ENCODE measurements around the gene KCNJ16.

KCNJ16 gene

DNA sequence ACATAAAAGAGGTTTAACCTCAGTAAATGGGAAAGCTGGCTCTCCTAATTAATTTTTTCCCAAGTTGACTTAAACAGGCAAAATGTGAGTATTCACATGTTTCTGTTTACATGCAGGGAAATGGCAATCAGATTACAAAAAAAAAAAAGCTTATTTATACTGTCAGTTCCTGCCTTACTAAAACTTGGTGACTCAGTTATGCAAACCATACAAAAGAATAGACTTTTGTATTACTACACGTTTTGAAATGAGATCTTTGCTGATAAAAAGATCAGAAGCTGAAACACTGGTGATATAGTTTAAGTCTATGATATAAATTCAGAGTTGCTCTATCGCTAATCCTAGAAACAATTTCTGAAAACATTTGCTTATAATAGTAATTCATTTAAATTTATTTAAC lies 85.0 kb downstream of the KCNJ16 start:
- H3K79me2 ChIP-seq (ENCODE audit: low read length), result no peaks in the 10 kb centered on the region
- no peaks in the 10 kb centered on the region for H4K20me1 ChIP-seq (ENCODE audit: insufficient read depth, low read length)

DNA sequence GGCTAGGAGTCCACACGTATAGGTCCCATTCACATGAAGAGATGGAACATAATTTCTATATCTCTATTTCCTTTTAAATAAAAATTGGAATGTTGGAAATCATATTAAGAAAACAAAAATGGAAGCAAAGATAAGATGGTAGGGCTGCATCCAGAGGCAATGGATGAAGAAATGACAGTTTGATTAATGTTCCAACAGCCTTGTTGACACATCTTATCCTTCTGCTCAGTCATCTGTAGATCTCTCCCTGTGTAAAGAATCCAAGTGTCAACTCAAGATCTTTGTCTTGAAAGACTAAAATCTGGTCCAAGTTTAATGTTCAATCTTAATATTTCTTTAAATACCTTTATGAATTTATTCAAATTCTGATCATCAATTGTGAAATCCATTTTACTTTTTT lies 86.5 kb downstream of the KCNJ16 start:
- H3K4me2 ChIP-seq (ENCODE audit: low read length), result no peak overlapping the region
- H3K4me1 ChIP-seq (ENCODE audit: low read length), result no peaks in the 10 kb centered on the region
- no peak overlapping the region for H3K27ac ChIP-seq (ENCODE audit: low read length)
- no peak overlapping the region for H3K4me3 ChIP-seq (ENCODE audit: low read length)
- no peaks in the 10 kb centered on the region for H4K20me1 ChIP-seq (ENCODE audit: insufficient read depth, low read length)
- H2AFZ ChIP-seq (ENCODE audit: low read depth, low read length), result no peak overlapping the region
- TF ChIP-seq, protein P1, sequence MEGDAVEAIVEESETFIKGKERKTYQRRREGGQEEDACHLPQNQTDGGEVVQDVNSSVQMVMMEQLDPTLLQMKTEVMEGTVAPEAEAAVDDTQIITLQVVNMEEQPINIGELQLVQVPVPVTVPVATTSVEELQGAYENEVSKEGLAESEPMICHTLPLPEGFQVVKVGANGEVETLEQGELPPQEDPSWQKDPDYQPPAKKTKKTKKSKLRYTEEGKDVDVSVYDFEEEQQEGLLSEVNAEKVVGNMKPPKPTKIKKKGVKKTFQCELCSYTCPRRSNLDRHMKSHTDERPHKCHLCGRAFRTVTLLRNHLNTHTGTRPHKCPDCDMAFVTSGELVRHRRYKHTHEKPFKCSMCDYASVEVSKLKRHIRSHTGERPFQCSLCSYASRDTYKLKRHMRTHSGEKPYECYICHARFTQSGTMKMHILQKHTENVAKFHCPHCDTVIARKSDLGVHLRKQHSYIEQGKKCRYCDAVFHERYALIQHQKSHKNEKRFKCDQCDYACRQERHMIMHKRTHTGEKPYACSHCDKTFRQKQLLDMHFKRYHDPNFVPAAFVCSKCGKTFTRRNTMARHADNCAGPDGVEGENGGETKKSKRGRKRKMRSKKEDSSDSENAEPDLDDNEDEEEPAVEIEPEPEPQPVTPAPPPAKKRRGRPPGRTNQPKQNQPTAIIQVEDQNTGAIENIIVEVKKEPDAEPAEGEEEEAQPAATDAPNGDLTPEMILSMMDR (IDR thresholded peaks at IDR 0.05; ENCODE audit: low read depth, low read length), result no peak
- TF ChIP-seq EZH2phosphoT487 (IDR thresholded peaks at IDR 0.05; ENCODE audit: low read depth), result no peak
- no peaks in the 10 kb centered on the region for H3K36me3 ChIP-seq (replicated peaks; ENCODE audit: low read depth, low read length)
- no peaks in the 10 kb centered on the region for H3K79me2 ChIP-seq (ENCODE audit: low read length)
- no peaks in the 10 kb centered on the region for H3K27me3 ChIP-seq (ENCODE audit: low read depth, low read length)
- no peaks in the 10 kb centered on the region for H3K9me3 ChIP-seq (ENCODE audit: insufficient read depth, low read length)
- H3K9ac ChIP-seq (ENCODE audit: low read length), result no peak overlapping the region

More for the DNA sequence above, 85.0 kb downstream of the KCNJ16 start:
- TF ChIP-seq, protein P1 (IDR thresholded peaks at IDR 0.05; ENCODE audit: low read depth, low read length), result no peak
- TF ChIP-seq EZH2phosphoT487 (IDR thresholded peaks at IDR 0.05; ENCODE audit: low read depth), result no peak
- Histone ChIP-seq H3K4me2 (ENCODE audit: low read length) (no peak overlapping the region), H3K9ac (ENCODE audit: low read length) (no peak overlapping the region), H3K4me3 (ENCODE audit: low read length) (no peak overlapping the region), H3K4me1 (ENCODE audit: low read length) (peaks cover 14% of the 10 kb centered on the region), H3K27me3 (ENCODE audit: low read depth, low read length) (no peaks in the 10 kb centered on the region), H3K27ac (ENCODE audit: low read length) (no peak overlapping the region), H3K9me3 (ENCODE audit: insufficient read depth, low read length) (no peaks in the 10 kb centered on the region), H2AFZ (ENCODE audit: low read depth, low read length) (no peak overlapping the region), H3K36me3 (replicated peaks; ENCODE audit: low read depth, low read length) (no peaks in the 10 kb centered on the region)

DNA sequence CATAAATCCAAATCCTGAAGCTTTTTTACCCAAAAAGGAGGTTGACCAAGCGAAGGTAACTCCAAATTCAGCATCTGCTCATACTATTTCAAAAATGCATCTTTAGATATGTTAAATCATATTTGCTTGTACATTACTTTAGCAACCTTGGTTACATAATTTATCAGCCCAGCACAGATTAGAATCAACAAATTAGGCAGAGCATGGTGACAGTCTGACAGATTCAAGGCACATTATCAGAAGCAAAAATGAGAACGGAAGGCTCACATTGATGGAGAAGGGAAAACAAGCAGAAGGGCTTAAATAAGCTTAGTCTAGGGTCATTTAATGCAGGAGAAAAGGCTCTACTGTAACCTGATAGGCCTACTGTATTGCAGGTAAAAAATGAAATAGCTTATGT lies 90.4 kb downstream of the KCNJ16 start:
- TF ChIP-seq, protein P1 (IDR thresholded peaks at IDR 0.05; ENCODE audit: low read depth, low read length), result no peak
- TF ChIP-seq EZH2phosphoT487 (IDR thresholded peaks at IDR 0.05; ENCODE audit: low read depth), result no peak
- H3K9me3 ChIP-seq (ENCODE audit: insufficient read depth, low read length), result no peaks in the 10 kb centered on the region

DNA sequence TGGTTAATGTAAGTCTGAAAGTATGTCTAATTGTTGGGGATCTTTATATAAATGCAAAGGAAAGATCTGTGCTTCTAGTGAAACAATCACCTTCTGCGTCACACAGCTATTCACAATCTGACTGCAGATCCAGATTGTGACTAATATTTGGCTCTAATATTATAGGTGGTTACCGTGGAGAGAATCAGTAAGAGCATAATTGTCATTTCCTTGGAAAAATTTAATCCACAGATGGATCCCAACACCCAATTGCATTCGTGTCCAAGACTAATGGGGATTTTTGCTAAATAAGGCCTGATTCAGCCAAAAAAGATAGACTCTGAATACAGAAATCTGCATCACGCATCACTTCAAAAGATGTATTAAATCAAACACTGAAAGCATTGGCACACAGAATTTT lies 91.6 kb downstream of the KCNJ16 start:
- no peak overlapping the region for H3K9ac ChIP-seq (ENCODE audit: low read length)
- no peaks in the 10 kb centered on the region for H4K20me1 ChIP-seq (ENCODE audit: insufficient read depth, low read length)
- no peaks in the 10 kb centered on the region for H3K9me3 ChIP-seq (ENCODE audit: insufficient read depth, low read length)
- no peak overlapping the region for H3K27ac ChIP-seq (ENCODE audit: low read length)
- no peaks in the 10 kb centered on the region for H3K79me2 ChIP-seq (ENCODE audit: low read length)
- H3K4me3 ChIP-seq (ENCODE audit: low read length), result no peak overlapping the region
- H3K4me2 ChIP-seq (ENCODE audit: low read length), result no peak overlapping the region
- no peaks in the 10 kb centered on the region for H3K27me3 ChIP-seq (ENCODE audit: low read depth, low read length)
- H3K36me3 ChIP-seq (replicated peaks; ENCODE audit: low read depth, low read length), result no peaks in the 10 kb centered on the region
- H2AFZ ChIP-seq (ENCODE audit: low read depth, low read length), result no peak overlapping the region
- no peaks in the 10 kb centered on the region for H3K4me1 ChIP-seq (ENCODE audit: low read length)
- no peak for TF ChIP-seq EZH2phosphoT487 (IDR thresholded peaks at IDR 0.05; ENCODE audit: low read depth)
- TF ChIP-seq, protein P1 (IDR thresholded peaks at IDR 0.05; ENCODE audit: low read depth, low read length), result no peak

More for the DNA sequence above, 90.4 kb downstream of the KCNJ16 start:
- H3K27ac ChIP-seq (ENCODE audit: low read length), result no peak overlapping the region
- no peak overlapping the region for H3K4me3 ChIP-seq (ENCODE audit: low read length)
- no peaks in the 10 kb centered on the region for H3K4me1 ChIP-seq (ENCODE audit: low read length)
- no peaks in the 10 kb centered on the region for H3K79me2 ChIP-seq (ENCODE audit: low read length)
- H4K20me1 ChIP-seq (ENCODE audit: insufficient read depth, low read length), result no peaks in the 10 kb centered on the region
- no peak overlapping the region for H3K9ac ChIP-seq (ENCODE audit: low read length)
- H3K36me3 ChIP-seq (replicated peaks; ENCODE audit: low read depth, low read length), result no peaks in the 10 kb centered on the region
- H3K4me2 ChIP-seq (ENCODE audit: low read length), result no peak overlapping the region
- H2AFZ ChIP-seq (ENCODE audit: low read depth, low read length), result no peak overlapping the region
- no peaks in the 10 kb centered on the region for H3K27me3 ChIP-seq (ENCODE audit: low read depth, low read length)

All from OCI-LY3 (cell line).